Naive thymus-derived CD4-positive, alpha-beta T cell (primary cell): ENCODE data around the gene NBR1. TPM values are rescaled to one million over a fixed set of nuclear protein-coding genes. Genes with fewer than 3 reads are reported as not detected.
A peak's percentile ranks its signal among the peaks of the same experiment; 100 is the strongest.
"Not testable (repeated sequence)": the region's sequence is repeated elsewhere in the genome, so short reads cannot be mapped to it uniquely, and the experiment has no call there.

ENCODE experiments used
- ATAC-seq: fragments of 150-1000 bp; cut with Tn5 transposase; 2 replicates; pipeline ENCODE4 v1.10.0; 2021; ENCODE audit warnings: mild to moderate bottlenecking, moderate library complexity
- CTCF ChIA-PET: fragments of 350-600 bp; sonication (Branson Sonifier 250); formaldehyde crosslinking; loops from one replicate; lab custom pipeline; 2021; ENCODE audit warnings: antibody characterized with exemption; lab: Charles Lee
- POLR2A ChIA-PET: fragments of 350-600 bp; sonication (Branson Sonifier 250); formaldehyde crosslinking; loops from one replicate; lab custom pipeline; 2021; ENCODE audit warnings: antibody characterized with exemption, inconsistent platforms; lab: Charles Lee
- DNase-seq, 9 donors: peaks; one replicate each; pipeline versions ENCODE4 v3.0.0 to v3.0.0-alpha.2; 2020 to 2022; ENCODE audit warnings: mixed read lengths in 1 of 9
- H3K27ac ChIP-seq: one replicate; pipeline ENCODE4 v1.7.0; 2013; ENCODE audit warnings: mild to moderate bottlenecking, low read depth, low read length, moderate library complexity
- H3K27me3 ChIP-seq, 2 donors: one replicate each; pipeline ENCODE4 v1.7.0; 2013; ENCODE audit warnings: low read length in 2 of 2, mild to moderate bottlenecking in 2 of 2, moderate library complexity in 2 of 2; ENCODE audit not compliant: control insufficient read depth in 2 of 2, insufficient read depth in 2 of 2
- H3K36me3 ChIP-seq, 3 experiments: 1 replicate in 2 of 3; 2 replicates in 1 of 3; pipeline ENCODE4 v1.7.0; 2013; ENCODE audit warnings: low read length in 3 of 3, mild to moderate bottlenecking in 3 of 3, moderate library complexity in 1 of 3; ENCODE audit not compliant: insufficient read depth in 3 of 3, control insufficient read depth in 2 of 3
- H3K4me1 ChIP-seq, 2 donors: one replicate each; pipeline ENCODE4 v1.7.0; 2013; ENCODE audit warnings: low read length in 2 of 2, mild to moderate bottlenecking in 2 of 2, moderate library complexity in 1 of 2; ENCODE audit not compliant: control insufficient read depth in 2 of 2, insufficient read depth in 2 of 2
- H3K4me3 ChIP-seq: 2 replicates; pipeline ENCODE4 v1.7.0; 2013; ENCODE audit warnings: mild to moderate bottlenecking, low read length
- H3K9me3 ChIP-seq, 3 experiments: 1 replicate in 2 of 3; 2 replicates in 1 of 3; pipeline ENCODE4 v1.7.0; 2013; ENCODE audit warnings: low read length in 3 of 3; ENCODE audit not compliant: control insufficient read depth in 2 of 3
- H3K27ac Mint-ChIP-seq, 9 donors: one replicate each; pipeline ENCODE4 v1.8.0; 2020 to 2022; ENCODE audit warnings: mixed read lengths in 9 of 9, mild to moderate bottlenecking in 8 of 9, moderate library complexity in 5 of 9, inconsistent platforms in 2 of 9
- H3K27me3 Mint-ChIP-seq, 5 donors: one replicate each; pipeline ENCODE4 v1.8.0; 2021 to 2022; ENCODE audit warnings: mixed read lengths in 5 of 5, mild to moderate bottlenecking in 1 of 5
- H3K36me3 Mint-ChIP-seq, 5 donors: one replicate each; pipeline ENCODE4 v1.8.0; 2020 to 2022; ENCODE audit warnings: mixed read lengths in 5 of 5, mild to moderate bottlenecking in 3 of 5, inconsistent platforms in 1 of 5
- H3K4me1 Mint-ChIP-seq, 7 donors: one replicate each; pipeline ENCODE4 v1.8.0; 2020 to 2022; ENCODE audit warnings: mixed read lengths in 7 of 7, mild to moderate bottlenecking in 3 of 7, inconsistent platforms in 1 of 7
- H3K4me3 Mint-ChIP-seq, 10 donors: one replicate each; pipeline ENCODE4 v1.8.0; 2020 to 2022; ENCODE audit warnings: mild to moderate bottlenecking in 10 of 10, mixed read lengths in 10 of 10, moderate library complexity in 6 of 10, inconsistent platforms in 2 of 10
- H3K9me3 Mint-ChIP-seq, 11 donors: one replicate each; pipeline ENCODE4 v1.8.0; 2020 to 2022; ENCODE audit warnings: mixed read lengths in 11 of 11, mild to moderate bottlenecking in 4 of 11, inconsistent platforms in 1 of 11, moderate library complexity in 1 of 11
- intact Hi-C, 2 donors: fragments of 100-400 bp; cut with micrococcal nuclease; formaldehyde crosslinking; loops; one replicate each; pipeline ENCODE4 v1.15.1; 2023
- polyA plus RNA-seq, 2 donors: library from polyadenylated mRNA; unstranded; fragments of 300-500 nt; fragmentation: Illumina TruSeq; gene quantifications; one replicate each; pipeline ENCODE4 v1.2.3, GENCODE V29; 2021
- total RNA-seq, 6 experiments: library from RNA in 5 of 6; stranded (reverse) in 5 of 6; gene quantifications; 1 replicate in 5 of 6; 2 replicates in 1 of 6; pipeline ENCODE4 v1.2.3 and lab custom pipeline; 2021 to 2026

Gene NBR1
- total and polyA plus RNA-seq, 7 experiments from 2014 or later: 44.6 to 93.2 (median 72.2) TPM

DNA sequence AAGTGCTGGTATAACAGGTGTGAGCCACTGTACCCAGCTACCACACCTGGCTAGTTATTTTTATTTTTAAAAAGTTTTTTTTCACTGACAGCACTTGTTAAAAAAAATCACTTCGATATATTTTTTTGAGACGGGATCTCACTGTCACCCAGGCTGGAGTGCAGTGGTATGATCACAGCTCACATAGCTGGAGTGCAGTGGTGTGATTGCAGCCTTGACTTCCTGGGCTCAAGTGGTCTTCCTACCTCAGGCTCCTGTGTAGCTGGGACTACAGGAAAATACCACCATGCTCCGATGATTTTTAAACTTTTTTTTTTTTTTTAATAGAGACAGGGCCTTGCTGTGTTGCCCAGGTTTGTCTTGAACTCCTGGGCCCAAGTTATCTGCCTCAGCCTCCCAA is 12.9 kb downstream of the NBR1 start:
- peak overlapping the region in 1 of 9 donors; percentile 9 for H3K27ac Mint-ChIP-seq
- DNase-seq (no peak), ATAC-seq (no peak)
- Histone ChIP-seq H3K4me1 (no peaks in the 10 kb centered on the region), H3K9me3 (no peaks in the 10 kb centered on the region), H3K27me3 (no peaks in the 10 kb centered on the region), H3K4me3 (no peak overlapping the region), H3K27ac (no peak overlapping the region), H3K36me3 (peaks cover 9 to 50% (median 14%) of the 10 kb centered on the region in 3 experiments)
- intact Hi-C loops: no loop called here
- peak overlapping the region in 1 of 10 donors; percentile 7 for H3K4me3 Mint-ChIP-seq
- H3K9me3 Mint-ChIP-seq: no peaks in the 10 kb centered on the region
- H3K27me3 Mint-ChIP-seq: no peaks in the 10 kb centered on the region
- ChIA-PET POLR2A (interaction anchor here (0.6 kb wide), 1 partner anchor 39 kb away, joined by 3 read pairs; no protein-coding TSS in a partner anchor), CTCF (interaction anchor here (1.2 kb wide), 1 partner anchor 8 kb away, joined by 3 read pairs; no protein-coding TSS in a partner anchor)
- H3K36me3 Mint-ChIP-seq: peaks cover 4 to 21% (median 16%) of the 10 kb centered on the region in 5 donors
- H3K4me1 Mint-ChIP-seq: peaks cover 0 to 5% (median 0%) of the 10 kb centered on the region in 7 donors

DNA sequence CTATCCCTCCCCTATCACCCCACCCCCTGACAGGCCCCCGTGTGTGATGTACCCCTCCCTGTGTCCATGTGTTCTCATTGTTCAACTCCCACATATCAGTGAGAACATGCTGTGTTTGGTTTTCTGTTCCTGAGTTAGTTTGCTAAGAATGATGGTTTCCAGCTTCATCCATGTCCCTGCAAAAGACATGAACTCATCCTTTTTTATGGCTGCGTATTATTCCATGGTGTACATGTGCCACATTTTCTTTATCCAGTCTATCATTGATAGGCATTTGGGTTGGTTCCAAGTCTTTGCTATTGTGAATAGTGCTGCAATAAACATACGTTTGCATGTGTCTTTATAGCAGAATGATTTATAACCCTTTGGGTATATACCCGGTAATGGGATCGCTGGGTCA is 15.6 kb downstream of the NBR1 start:
- H3K9me3 ChIP-seq, H3K4me3 Mint-ChIP-seq, DNase-seq, POLR2A ChIA-PET, H3K4me1 Mint-ChIP-seq, H3K4me3 ChIP-seq, H3K27ac Mint-ChIP-seq, H3K27me3 Mint-ChIP-seq, ATAC-seq, CTCF ChIA-PET, H3K9me3 Mint-ChIP-seq, H3K4me1 ChIP-seq, intact Hi-C loops, H3K27ac ChIP-seq, H3K27me3 ChIP-seq: not testable (repeated sequence)
- H3K36me3 ChIP-seq: peaks cover 17 to 58% (median 29%) of the 10 kb centered on the region in 3 experiments
- peaks cover 4 to 41% (median 25%) of the 10 kb centered on the region in 5 donors for H3K36me3 Mint-ChIP-seq

DNA sequence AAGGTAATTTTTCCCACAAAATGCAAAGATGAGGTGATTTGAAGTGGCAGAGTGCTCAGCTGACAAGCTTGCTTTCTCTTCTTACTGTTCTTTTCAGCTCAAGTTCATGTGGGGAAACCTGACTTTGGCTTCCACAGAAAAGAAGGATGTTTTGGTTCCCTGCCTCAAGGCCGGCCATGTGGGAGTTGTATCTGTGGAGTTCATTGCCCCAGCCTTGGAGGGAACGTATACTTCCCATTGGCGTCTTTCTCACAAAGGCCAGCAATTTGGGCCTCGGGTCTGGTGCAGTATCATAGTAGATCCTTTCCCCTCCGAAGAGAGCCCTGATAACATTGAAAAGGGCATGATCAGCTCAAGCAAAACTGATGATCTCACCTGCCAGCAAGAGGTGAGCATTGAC is 22.2 kb downstream of the NBR1 start:
- no peak overlapping the region for H3K27ac Mint-ChIP-seq
- intact Hi-C loops: no loop called here
- H3K36me3 Mint-ChIP-seq: peaks cover 4 to 73% (median 35%) of the 10 kb centered on the region in 5 donors
- H3K27me3 Mint-ChIP-seq: no peaks in the 10 kb centered on the region
- no peaks in the 10 kb centered on the region for H3K9me3 Mint-ChIP-seq
- H3K4me1 Mint-ChIP-seq: peaks cover 0 to 3% (median 0%) of the 10 kb centered on the region in 7 donors
- ChIA-PET POLR2A (interaction anchor here (1.2 kb wide), 1 partner anchor 21 kb away, joined by 3 read pairs; no protein-coding TSS in a partner anchor), CTCF (no interaction called here)
- Histone ChIP-seq H3K27ac (no peak overlapping the region), H3K36me3 (peaks cover 49 to 93% (median 67%) of the 10 kb centered on the region in 3 experiments), H3K4me1 (no peaks in the 10 kb centered on the region), H3K4me3 (no peak overlapping the region), H3K9me3 (no peaks in the 10 kb centered on the region), H3K27me3 (no peaks in the 10 kb centered on the region)
- DNase-seq: no peak
- H3K4me3 Mint-ChIP-seq: no peak overlapping the region
- no peak for ATAC-seq

DNA sequence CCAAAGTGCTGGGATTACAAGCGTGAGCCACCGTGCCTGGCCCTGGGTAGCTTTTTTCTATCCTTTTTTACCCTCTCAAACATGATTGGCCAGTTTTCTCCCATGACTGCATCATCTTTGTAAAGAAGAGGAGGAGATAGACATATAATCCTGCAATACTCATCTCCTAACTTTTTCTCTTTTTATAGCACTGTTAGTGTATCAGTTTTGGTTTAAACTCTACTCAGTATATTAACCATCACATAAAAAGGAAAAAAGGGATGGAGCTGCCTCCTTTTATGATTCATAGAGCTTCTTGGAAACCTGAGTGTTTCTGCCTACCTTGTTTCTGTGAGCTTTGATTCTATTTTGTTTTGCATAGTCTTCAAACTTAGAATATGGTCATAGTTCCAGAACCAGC is 28.6 kb downstream of the NBR1 start:
- intact Hi-C loops: no loop called here
- peaks cover 0 to 4% (median 0%) of the 10 kb centered on the region in 7 donors for H3K4me1 Mint-ChIP-seq
- no peak for DNase-seq

DNA sequence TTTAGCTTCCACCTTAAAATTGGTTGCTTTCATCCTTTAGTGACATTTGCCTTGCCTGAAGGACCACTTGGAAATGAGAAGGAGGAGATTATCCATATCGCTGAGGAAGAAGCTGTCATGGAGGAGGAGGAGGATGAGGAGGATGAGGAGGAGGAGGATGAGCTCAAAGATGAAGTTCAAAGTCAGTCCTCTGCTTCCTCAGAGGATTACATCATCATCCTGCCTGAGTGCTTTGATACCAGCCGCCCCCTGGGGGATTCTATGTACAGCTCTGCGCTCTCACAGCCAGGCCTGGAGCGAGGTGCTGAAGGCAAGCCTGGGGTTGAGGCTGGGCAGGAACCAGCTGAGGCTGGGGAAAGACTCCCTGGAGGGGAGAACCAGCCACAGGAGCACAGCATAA is 29.1 kb downstream of the NBR1 start:
- CTCF ChIA-PET: interaction anchor here (0.6 to 1.4 kb wide), 3 partner anchors 34 to 156 kb away, joined by 3 to 4 read pairs (median 3); no protein-coding TSS in a partner anchor
- Mint-ChIP-seq H3K4me1 (peaks cover 0 to 4% (median 0%) of the 10 kb centered on the region in 7 donors), H3K4me3 (no peak overlapping the region), H3K9me3 (no peaks in the 10 kb centered on the region), H3K36me3 (peaks cover 10 to 52% (median 37%) of the 10 kb centered on the region in 5 donors), H3K27me3 (no peaks in the 10 kb centered on the region), H3K27ac (no peak overlapping the region)
- POLR2A ChIA-PET: no interaction called here
- no peak overlapping the region for H3K4me3 ChIP-seq
- H3K9me3 ChIP-seq: no peaks in the 10 kb centered on the region
- no peak for ATAC-seq
- H3K36me3 ChIP-seq: peaks cover 43 to 86% (median 52%) of the 10 kb centered on the region in 3 experiments
- DNase-seq: no peak
- H3K4me1 ChIP-seq: no peaks in the 10 kb centered on the region
- intact Hi-C loops: no loop called here
- H3K27me3 ChIP-seq: no peaks in the 10 kb centered on the region
- no peak overlapping the region for H3K27ac ChIP-seq

More for the DNA sequence above, 28.6 kb downstream of the NBR1 start:
- no peak overlapping the region for H3K27ac Mint-ChIP-seq
- Histone ChIP-seq H3K4me1 (no peaks in the 10 kb centered on the region), H3K36me3 (peaks cover 48 to 88% (median 57%) of the 10 kb centered on the region in 3 experiments), H3K9me3 (no peaks in the 10 kb centered on the region), H3K27me3 (no peaks in the 10 kb centered on the region), H3K4me3 (no peak overlapping the region), H3K27ac (no peak overlapping the region)
- CTCF ChIA-PET: interaction anchor here (0.6 to 1.4 kb wide), 2 partner anchors 140 to 156 kb away, joined by 3 to 4 read pairs; no protein-coding TSS in a partner anchor
- no peaks in the 10 kb centered on the region for H3K9me3 Mint-ChIP-seq
- no peak overlapping the region for H3K4me3 Mint-ChIP-seq
- POLR2A ChIA-PET: no interaction called here
- no peaks in the 10 kb centered on the region for H3K27me3 Mint-ChIP-seq
- no peak for ATAC-seq
- H3K36me3 Mint-ChIP-seq: peaks cover 10 to 57% (median 39%) of the 10 kb centered on the region in 5 donors

DNA sequence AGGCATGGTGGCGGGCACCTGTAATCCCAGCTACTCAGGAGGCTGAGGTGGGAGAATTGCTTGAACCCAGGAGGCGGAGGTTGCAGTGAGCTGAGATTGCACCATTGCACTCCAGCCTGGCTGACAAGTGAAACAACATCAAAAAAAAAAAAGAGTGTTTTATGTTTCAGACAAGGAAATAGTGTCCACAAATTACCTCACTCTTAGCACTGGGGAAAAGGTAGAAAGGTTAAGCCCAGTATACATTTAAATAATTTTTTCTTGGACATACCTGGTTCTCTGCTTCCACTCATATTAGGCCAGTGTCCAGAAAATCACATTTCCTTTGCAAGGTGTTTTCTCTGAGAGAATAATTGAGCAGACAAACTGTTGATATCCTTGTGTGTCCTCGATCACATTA is 32.0 kb downstream of the NBR1 start:
- H3K36me3 ChIP-seq: peaks cover 36 to 76% (median 44%) of the 10 kb centered on the region in 3 experiments
- DNase-seq, ATAC-seq, H3K27ac ChIP-seq, H3K4me3 Mint-ChIP-seq, POLR2A ChIA-PET, H3K27ac Mint-ChIP-seq, CTCF ChIA-PET, H3K27me3 Mint-ChIP-seq, H3K4me1 ChIP-seq, H3K27me3 ChIP-seq, H3K4me3 ChIP-seq, H3K9me3 ChIP-seq, intact Hi-C loops, H3K9me3 Mint-ChIP-seq, H3K4me1 Mint-ChIP-seq: not testable (repeated sequence)
- H3K36me3 Mint-ChIP-seq: peaks cover 10 to 52% (median 35%) of the 10 kb centered on the region in 5 donors
